Germinal center (tissue), 1 donor: ENCODE data around the gene RNF151.

Experiments used
- DNase-seq: peaks from one replicate; pipeline ENCODE4 v3.0.0; 2012; ENCODE audit warnings: mixed read lengths, low spot score

Gene RNF151

DNA sequence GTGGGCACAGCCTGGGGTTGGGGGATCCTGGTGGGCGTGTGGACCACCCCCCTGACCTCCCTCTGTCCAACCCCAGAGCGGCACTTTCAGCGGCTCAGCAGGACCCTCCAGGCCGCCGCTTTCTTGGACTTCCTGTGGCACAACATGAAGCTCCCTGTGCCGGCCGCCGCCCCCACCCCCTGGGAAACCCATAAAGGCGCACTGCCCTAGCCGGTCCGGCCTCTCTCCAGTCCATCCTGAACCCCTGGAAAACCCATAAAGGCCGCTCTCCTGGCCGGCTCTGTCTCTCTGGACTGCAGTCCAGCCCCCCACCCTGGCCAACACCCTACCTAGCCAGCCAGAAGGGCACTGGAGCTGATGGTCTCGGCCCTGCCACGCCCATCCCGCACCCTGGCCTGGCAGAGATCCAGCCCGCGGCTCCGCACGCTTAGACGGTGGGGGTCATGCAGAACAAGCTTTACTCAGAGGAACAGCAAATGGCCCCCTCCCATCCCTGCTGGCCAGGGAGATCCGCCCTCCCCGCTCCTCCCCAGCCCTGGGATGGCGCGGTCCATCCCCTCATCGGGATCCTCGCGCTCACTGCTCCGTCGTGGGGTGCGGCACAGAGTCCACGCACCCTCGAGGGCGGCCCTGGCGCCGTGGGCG, 11.9 kb downstream of the RNF151 start:
- no peak for DNase-seq

DNA sequence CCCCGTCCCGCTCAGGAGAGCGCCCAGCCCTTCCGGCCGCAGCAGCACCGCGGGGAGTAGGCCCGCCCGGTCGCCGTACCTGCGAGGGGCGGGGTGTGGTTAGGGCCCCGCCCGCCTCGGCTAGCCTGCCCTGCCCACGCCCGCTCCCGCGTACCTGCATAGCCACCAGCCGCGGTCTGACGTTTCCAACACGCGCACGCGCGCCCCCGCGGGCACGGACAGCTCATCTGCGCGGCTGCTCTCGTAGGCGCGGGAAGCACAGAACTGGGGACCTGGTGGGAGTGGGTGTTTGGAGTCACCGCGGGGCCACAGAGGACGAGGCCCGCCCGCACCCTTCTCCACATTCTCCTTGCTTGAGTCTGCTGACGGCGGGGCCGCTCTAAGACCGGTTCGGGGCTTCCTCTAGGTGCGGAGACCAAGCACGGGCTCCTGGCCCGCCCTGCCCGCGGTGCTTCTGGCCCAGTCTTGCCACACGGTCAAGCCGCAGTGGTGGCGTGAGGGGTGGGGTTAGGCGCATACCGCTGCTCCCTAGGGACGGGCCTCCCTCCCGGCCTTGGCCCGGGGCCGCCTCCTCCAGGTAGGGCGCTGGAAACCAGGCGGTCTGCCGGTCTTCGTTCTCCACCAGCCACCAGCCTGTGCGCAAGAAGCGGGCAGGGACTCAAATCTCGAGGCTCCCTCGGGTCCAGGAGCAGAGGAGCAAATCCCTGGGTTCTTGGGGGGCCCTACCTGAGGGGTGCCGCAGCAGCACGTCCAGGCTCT, 12.8 kb downstream of the RNF151 start:
- DNase-seq = no peak

DNA sequence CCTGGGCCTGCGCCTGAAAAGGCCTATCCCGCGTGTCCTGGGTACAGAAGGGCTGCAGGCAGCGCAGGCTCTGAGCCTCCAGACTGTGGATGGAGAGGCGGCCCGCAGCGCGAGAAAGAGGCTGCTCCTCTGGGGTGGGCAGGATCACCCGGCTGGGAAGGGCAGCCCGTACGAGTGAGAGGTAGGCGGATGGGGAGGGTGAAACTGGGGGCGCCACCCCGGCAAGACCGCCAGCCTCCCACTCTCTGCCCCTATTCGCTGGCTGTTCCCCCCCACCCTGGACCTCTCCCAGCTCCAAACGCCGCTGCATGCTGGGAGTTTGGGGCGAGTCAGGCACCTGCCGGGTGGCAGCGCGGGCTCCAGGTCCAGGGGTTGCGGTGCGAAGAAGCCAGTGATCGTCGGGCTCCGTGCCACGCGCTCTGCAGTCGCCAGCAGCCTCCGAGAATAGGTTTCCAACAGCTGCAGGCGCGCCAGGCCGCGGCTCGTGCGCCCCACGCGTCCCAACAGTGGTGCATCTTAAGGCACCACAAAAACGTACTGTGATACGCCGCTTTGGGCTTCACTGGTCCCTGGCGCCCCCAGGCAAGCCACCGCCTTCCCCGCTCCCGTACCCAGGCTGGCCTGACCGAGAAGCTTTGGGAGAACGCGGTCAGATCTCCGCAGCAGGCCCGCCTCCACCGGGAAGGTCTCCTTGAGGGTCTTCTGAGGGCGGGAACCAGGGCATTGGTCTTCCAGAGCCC, 13.5 kb downstream of the RNF151 start:
- no peak for DNase-seq

DNA sequence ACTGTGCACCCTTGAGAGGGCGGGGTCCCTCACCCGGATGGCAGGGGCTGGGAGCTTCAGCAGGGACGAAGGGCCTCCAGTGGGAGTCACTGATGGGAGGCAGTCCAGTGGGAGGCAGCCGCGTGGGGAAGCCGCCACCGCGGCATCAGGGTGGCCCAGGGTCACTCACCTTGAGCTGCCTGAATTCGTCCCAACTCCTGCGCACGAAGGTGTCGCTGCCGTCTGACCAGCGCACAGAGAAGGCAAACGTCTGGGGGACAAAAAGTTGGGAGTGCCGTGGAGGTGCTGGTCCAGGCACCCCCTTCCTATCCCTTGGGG, 14.1 kb downstream of the RNF151 start:
- DNase-seq = no peak

DNA sequence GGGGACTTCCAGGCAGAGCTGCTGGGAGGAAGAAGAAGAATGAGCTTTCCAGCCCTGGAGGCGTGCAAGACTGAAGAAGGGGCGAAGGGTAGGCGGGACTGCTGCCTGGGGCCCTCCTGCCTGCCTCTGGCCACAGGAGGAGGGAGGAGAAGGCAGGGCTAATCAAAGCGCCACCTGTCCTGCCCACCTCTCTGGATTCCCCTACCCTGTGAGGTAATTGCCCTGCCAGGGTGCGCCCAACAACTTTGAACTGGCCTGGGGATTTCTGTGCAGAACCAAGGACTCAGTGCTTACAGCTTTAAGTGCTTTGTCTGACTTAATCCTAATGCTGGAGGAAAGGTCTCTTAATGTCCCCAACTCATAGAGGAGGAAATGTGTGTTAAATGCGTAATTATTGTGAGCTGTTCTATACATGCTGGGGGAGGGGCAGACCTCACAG, 14.8 kb downstream of the RNF151 start, which contains the start of gene NOXO1:
Gene NOXO1, minus strand, starts transcription at position 72 of the 439 bp plus-strand sequence. CDS start 290 bp downstream, outside the sequence.
- DNase-seq = no peak

DNA sequence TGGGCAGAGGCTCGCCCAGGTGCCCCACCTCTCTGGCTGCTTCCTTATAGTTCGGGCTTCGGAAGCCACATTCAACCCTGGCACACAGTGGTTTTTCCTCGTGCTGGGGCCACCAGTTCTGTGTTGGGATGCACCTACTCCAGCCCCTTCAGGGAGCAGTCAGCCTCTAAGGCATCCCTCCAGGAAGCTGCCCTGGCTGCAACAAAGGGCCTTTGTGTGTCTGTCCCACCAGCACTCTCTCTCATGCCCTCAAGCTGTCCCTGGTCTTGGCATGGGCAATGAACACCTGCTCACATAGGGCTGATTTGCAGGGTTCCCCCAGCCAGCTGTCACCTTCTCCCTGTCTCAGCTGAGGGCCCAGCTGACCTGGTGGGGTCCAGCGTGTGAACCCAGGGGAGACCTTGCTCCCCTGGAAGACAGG, 15.4 kb downstream of the RNF151 start:
- DNase-seq = no peak

DNA sequence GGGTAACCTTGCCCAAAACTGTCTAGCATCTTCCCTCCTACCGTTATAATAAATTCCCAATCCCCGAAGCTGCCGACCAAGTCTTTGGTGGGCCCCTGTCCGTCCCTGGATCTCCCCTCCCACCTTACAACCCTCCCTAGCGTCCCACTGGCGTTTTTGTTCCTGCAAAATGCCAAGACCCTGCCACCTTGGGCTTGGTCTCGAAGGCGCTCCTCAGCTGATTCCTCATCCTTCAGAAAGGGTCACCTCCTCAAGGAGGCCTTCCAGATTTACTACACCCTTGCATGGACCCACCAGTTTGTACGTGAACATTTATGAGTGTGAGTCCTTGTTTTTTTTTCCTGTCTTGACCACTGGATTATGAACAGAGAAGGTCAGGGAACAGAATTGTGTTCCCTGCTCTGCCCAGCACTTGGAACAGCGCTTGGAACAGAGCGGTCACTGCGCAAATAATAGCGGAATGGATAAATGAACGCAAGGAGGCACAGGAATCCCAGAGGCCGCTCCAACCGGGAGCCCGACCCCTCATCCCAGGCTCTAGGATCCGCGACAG, 16.4 kb downstream of the RNF151 start:
- DNase-seq = no peak

DNA sequence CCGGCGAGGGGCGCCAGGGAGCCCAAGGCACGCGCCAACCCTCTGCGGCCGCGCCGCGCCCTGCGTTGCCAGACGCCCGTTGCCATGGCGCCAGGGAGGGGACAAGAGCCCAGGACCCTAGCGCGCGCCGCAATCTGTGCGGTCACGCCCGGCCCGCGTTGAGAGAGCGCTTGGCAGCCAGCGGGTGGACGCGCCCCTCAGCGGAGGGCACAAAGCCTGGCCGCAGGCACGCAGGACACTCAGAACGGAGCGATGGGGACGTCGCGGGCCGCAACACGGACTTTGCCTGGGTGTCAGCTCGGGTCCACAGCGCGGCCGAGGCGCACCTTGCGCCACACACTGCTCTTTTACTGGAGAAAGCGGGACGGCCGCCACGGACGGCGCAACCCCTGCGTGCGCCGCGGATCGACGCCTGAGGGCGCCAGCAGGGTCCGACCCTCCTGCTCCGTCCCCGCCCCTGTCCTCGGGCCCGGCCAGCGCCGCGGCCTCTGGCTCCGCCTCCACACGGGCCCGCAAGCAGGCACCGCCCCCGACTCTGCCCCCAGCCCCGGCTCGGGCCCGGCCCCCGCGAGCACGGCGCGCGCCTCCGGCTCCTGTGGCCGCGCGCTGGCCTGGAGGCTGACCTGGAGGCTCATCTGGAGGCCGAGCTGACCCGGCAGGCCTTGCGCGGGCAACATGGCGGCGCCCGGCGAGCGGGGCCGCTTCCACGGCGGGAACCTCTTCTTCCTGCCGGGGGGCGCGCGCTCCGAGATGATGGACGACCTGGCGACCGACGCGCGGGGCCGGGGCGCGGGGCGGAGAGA, 17.1 kb downstream of the RNF151 start, which contains the start of gene GFER:
Gene GFER, plus strand, starts transcription at position 650 of the 803 bp plus-strand sequence. Its CDS starts 26 bp downstream, at position 676.
- peak; percentile 88 for DNase-seq

DNA sequence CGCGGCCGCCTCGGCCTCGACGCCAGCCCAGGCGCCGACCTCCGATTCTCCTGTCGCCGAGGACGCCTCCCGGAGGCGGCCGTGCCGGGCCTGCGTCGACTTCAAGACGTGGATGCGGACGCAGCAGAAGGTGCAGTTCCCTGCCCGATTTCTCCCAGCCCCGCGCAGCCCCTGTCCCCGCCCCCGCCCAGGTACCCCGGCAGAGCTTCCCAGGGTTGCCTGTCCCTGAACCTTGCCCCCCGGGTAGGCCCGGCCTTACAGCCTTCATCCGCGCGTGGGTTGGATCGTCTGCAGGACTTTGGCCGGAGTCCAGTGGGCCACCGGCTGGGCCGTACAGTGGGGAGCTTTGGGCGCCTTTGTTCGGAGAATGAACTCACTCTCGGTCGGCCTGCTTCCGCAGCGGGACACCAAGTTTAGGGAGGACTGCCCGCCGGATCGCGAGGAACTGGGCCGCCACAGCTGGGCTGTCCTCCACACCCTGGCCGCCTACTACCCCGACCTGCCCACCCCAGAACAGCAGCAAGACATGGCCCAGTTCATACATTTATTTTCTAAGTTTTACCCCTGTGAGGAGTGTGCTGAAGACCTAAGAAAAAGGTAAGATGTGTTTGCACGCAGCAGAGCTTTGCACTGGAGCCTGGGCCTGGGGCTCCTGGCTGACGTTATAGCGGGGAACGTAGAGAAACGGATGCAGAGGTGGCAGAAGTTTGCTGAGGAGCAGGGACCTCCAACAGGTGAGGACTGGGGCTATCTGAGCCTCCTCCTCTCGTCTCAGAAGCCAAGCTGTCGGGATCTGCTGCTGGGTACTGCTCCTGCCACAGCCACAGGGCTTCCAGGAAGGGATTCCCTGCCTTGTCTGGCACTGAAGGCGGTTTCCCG, 17.9 kb downstream of the RNF151 start:
- DNase-seq = no peak

DNA sequence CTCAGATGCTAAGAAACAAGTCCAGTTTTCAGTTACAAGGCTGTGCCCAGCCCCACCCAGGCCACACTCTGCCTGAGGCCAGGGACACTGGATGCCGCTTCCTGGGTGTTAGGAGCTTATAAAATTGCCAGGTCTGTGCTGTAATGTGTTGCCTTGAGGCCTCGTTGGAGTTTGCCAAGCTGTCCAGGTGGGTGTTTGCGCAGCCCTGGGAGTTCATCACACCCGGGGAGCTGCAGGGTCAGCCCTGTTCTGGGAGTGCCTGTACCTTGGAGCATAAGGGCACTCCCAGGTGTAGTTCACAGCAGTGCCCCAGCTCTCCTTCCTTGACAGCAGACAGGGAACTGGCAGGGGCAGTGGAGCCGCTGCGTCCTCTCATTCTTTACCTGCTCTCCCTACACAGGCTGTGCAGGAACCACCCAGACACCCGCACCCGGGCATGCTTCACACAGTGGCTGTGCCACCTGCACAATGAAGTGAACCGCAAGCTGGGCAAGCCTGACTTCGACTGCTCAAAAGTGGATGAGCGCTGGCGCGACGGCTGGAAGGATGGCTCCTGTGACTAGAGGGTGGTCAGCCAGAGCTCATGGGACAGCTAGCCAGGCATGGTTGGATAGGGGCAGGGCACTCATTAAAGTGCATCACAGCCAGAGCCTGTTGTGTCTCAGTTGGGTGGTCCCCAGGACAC, 19.0 kb downstream of the RNF151 start:
- DNase-seq = no peak

DNA sequence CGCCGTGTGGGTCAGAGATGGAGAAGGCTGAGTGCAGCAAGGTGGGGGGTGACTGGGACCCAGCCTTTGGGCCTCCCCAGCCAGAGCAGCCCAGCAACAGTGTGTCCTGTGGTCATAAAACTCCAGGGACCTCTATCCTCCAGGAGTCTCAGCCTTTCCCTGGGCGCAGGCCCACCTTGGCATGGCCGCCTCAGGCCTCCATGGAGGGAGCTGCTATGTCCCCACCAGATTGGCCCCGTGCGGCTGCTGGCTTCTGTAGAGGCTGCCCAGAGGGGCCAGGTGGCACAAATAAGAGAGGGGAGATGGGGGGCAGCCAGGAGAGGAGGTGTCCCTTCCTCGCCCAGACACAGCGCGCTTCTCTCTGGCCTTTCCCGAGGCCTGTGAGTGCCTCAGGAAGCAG, 20.5 kb downstream of the RNF151 start:
- DNase-seq = no peak

DNA sequence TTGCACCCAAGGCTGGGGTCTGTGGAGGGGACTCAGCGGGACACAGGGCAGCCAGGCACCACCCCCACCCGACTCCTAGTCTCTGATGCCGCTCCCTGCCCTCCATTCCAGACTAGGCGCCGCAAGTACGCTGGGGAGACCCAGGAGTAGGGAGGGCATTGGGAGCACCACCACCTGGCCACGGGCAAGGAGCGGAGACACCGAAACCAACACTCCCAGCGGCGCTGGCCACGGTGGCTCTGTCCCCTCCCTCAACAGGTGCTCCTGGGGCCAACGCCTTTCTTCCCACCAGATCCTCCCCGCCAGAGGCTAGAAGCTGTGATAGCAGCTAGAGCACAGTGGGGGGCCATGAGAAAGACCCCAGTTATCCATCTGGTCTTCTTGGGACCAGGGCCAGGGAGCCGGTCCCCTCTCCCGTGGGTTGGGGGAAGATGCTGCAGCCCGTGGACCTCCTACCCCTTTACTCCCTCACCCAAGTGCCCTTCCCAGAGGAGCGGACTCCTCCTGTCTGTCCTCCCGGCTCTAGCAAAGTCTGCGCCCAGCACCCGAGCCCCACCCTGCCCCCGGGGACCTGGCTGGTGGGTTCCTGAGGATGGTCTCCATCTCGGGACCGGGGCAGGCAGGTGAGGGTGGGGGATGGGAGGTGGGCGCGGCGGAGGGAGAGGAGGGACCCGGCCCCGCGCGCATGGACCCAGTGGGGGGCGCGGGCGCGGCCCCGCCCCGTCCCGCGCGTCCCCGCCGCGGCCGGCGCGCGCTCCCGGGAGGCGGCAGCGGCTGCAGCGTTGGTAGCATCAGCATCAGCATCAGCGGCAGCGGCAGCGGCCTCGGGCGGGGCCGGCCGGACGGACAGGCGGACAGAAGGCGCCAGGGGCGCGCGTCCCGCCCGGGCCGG, 22.8 kb downstream of the RNF151 start, which contains the start of gene SYNGR3:
Gene SYNGR3, plus strand, starts transcription at position 762 of the 892 bp plus-strand sequence. CDS start 133 bp downstream, outside the sequence.
- peak; percentile 41 for DNase-seq

DNA sequence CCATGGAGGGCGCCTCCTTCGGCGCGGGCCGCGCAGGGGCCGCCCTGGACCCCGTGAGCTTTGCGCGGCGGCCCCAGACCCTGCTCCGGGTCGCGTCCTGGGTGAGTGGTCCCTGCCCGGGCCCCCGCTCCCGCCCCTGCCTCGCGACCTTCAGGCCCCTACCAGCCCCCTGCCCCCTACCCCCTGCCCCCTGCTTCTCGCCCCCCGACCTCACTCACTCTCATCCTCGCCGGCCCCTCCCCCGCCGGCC, 23.4 kb downstream of the RNF151 start:
- DNase-seq = no peak

DNA sequence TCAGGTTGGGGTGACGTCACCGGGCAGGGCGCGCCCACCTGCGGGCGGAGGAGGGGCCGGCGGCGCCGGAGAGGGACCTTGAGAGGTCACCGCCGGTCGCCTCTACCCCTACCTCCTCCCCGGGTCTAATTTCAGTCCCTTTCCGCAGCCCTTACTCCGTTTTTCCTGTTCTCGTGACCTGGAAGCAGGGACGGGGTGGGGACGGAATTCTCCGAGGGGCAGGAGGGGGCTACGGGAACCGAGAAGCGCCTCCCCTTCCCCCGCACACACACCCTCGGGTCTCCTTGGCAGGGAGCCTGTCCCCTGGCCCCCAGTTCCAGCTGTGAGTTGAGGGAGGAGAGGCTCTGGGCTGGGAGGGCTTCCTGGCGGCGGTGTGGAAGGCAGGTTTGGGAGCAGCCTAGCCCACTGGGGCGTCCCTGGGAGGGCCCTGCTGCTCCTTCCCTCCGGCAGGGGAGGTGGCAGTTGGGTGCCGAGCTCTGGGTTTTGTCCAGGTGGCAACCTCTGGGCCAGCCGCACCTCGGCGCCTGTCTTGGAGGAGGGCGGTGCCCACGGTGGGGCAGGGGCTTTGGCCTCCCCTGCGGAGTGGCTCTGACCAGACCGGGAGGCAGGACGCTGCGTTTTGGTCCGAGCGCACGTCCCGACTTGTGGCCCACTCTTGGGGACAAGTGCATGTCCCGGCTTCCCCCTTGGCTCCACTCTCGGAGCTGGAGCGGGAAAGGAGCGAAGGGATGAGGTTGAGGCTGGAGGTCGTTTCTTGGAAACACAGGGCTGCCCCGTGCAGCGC, 23.9 kb downstream of the RNF151 start:
- DNase-seq = peak; percentile 48

DNA sequence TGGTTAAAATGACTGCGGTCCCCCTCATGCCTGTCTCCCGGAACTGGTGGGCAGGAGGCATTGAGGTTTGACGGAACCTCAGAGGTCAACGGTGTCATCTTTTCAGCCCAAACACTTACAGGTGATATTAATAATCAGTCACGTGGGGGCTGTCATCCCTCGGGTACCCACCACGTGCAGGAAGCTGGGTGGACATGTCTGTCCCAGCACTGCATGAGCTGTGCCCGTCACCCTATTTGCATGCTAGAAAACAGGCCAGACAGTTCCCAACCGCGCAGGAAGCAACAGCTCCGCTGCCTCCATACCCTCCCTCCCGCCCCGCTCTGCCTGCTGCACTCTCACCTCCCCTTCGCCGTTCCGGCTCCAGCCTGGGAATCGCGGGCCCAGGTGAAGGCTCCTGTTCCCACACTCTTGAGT, 24.5 kb downstream of the RNF151 start:
- DNase-seq = peak; percentile 82

DNA sequence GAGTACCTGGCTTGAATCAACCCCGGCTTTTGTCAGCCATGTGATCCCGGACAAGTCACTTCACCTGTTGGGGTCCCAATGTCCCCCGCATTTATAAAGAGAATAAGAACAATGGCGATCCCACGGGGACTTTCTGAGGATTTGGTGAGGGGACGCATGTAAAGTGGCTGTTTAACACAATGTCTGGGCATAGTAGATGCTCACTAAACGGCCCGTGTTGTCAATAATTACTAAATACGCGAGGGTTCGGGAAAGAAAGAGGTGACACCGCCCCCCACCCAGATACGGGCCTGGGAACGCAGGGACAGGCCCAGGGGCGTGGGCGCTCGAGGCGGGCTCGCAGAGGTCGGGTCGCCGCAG, 24.9 kb downstream of the RNF151 start:
- no peak for DNase-seq

DNA sequence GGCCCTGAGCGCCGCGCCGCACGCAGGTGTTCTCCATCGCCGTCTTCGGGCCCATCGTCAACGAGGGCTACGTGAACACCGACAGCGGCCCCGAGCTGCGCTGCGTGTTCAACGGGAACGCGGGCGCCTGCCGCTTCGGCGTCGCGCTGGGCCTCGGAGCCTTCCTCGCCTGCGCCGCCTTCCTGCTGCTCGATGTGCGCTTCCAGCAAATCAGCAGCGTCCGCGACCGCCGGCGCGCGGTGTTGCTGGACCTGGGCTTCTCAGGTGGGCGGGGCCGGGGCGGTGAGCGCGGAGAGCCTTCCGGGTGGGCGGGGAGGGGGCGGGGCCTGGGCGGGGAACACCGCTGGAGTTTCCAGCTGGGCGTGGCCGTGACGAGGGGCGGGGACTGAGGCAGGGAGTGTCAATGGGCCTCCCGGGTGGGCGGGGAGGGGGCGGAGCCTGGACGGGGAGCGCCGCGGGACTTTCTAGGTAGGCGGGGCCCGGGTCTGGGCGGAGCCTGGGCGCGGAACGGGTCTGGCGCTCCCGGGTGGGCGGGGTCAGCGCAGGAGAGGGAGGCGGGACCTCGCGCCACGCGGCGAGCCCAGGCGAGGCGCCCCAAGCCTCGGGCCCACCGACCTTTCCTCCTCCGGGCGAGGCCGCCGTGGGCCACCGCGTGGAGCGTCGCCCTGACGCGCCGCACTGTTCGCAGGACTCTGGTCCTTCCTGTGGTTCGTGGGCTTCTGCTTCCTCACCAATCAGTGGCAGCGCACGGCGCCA, 25.5 kb downstream of the RNF151 start:
- peak; percentile 98 for DNase-seq
